ENCODE results near the gene MRTFA. TPM values are rescaled to one million over a fixed set of nuclear protein-coding genes. Genes with fewer than 3 reads are reported as not detected.

Gene MRTFA
- polyA plus RNA-seq, 1 of the 3 experiments (the other 2 are of a cell fraction) = 5.8 TPM

DNA sequence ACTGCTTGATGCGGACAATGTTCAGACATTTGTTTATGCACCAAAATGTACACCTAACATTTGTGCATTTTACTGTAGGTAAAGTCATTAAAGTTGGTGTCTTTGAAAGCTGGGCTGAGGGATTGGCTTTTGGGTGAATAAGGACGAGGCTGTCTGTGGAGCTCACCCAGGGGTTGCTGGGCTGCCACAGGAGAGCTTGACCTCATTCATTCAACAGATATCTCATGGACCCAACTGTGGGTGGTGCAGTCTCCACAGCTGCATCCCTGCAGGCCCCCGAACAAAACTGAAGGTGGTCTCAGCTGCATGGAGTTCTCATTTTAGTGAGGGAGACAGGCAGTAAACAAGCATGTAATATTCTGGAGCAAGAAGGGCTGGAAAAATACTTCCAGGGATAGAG lies 233.4 kb downstream of the MRTFA start:
- H4K20me1 ChIP-seq (ENCODE audit: insufficient read depth) = no peaks in the 10 kb centered on the region
- no peak overlapping the region for H2AFZ ChIP-seq (ENCODE audit: low read depth)
- WGBS (ENCODE audit: low lambda C conversion rate) = 100% methylated on average over 1 of the region's 3 CpGs
- no peaks in the 10 kb centered on the region for H3K9me2 ChIP-seq
- ChIA-PET POLR2A (no interaction called here), CTCF (interaction anchor here (1.2 kb wide), 1 partner anchor 243 kb away, joined by 4 read pairs; no protein-coding TSS in a partner anchor)
- H3K4me2 ChIP-seq = no peak overlapping the region
- no peak for DNase-seq
- H3K9ac ChIP-seq = no peak overlapping the region
- H3F3A ChIP-seq (replicated peaks; ENCODE audit: insufficient read depth) = no peaks in the 10 kb centered on the region
- H3K27ac ChIP-seq (ENCODE audit: low read depth in 2 of 2, low read length in 1 of 2) = no peak overlapping the region
- H3K4me3 ChIP-seq (ENCODE audit: low read depth in 2 of 2, low read length in 1 of 2) = no peak overlapping the region
- H3K79me2 ChIP-seq (ENCODE audit: insufficient read depth) = no peaks in the 10 kb centered on the region
- H3K9me3 ChIP-seq = no peaks in the 10 kb centered on the region
- TF ChIP-seq JUND (IDR thresholded peaks at IDR 0.05) = no peak
- no peak for TF ChIP-seq RCOR1 (IDR thresholded peaks at IDR 0.05; ENCODE audit: low read length)
- no peak for TF ChIP-seq FOXJ3 (CRISPR knock-in tag; IDR thresholded peaks at IDR 0.05)
- peaks cover 0 to 13% of the 10 kb centered on the region in 2 experiments for H3K36me3 ChIP-seq (replicated peaks in 1 of 2; ENCODE audit: control insufficient read depth in 1 of 2, insufficient read depth in 2 of 2, low read length in 1 of 2)
- no peaks in the 10 kb centered on the region for H3K27me3 ChIP-seq (ENCODE audit: insufficient read depth)
- H3K4me1 ChIP-seq (ENCODE audit: control insufficient read depth in 1 of 2, insufficient read depth in 2 of 2, low read depth in 1 of 2, low read length in 1 of 2) = peaks cover 0 to 6% of the 10 kb centered on the region in 2 experiments; a peak in 1 of 4 replicates

GRCh38 chr22:40401981-40402406 lies 234.5 kb downstream of the MRTFA start:
- CTCF ChIA-PET = no interaction called here
- WGBS (ENCODE audit: low lambda C conversion rate) = 94% methylated on average over 3 of the region's 8 CpGs

DNA sequence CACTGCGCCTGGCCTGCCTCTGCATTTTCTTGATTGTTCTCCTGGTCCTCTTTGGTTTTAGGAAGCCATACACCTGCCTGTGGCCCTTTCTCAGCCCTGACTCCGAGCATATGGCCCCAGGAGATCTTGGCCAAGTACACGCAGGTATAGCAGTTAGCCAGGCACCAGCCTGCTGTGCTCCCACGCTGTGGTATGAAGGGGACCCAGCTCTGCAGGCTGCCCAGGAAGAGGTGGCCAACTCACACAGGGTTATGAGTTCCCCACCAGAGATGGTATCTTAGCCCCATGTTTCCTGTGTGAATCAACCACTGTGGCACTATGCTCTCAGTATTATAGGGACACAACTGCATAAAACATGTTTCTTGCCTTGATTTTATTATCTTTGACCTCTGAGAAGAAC lies 235.0 kb downstream of the MRTFA start:
- POLR2A ChIA-PET = no interaction called here
- Histone ChIP-seq H3K27ac (ENCODE audit: low read depth in 2 of 2, low read length in 1 of 2) (no peak overlapping the region), H3K4me1 (ENCODE audit: control insufficient read depth in 1 of 2, insufficient read depth in 2 of 2, low read depth in 1 of 2, low read length in 1 of 2) (peaks cover 0 to 9% of the 10 kb centered on the region in 2 experiments; a peak in 2 of 4 replicates), H4K20me1 (ENCODE audit: insufficient read depth) (no peaks in the 10 kb centered on the region), H3K36me3 (replicated peaks in 1 of 2; ENCODE audit: control insufficient read depth in 1 of 2, insufficient read depth in 2 of 2, low read length in 1 of 2) (peaks cover 0 to 9% of the 10 kb centered on the region in 2 experiments), H3K9me2 (no peaks in the 10 kb centered on the region), H3F3A (replicated peaks; ENCODE audit: insufficient read depth) (no peaks in the 10 kb centered on the region), H3K4me3 (ENCODE audit: low read depth in 2 of 2, low read length in 1 of 2) (no peak overlapping the region), H3K27me3 (ENCODE audit: insufficient read depth) (no peaks in the 10 kb centered on the region), H3K79me2 (ENCODE audit: insufficient read depth) (no peaks in the 10 kb centered on the region), H3K9me3 (no peaks in the 10 kb centered on the region), H2AFZ (ENCODE audit: low read depth) (no peak overlapping the region), H3K4me2 (no peak overlapping the region), H3K9ac (no peak overlapping the region)
- WGBS (ENCODE audit: low lambda C conversion rate) = 100% methylated on average over 2 of the region's 4 CpGs
- CTCF ChIA-PET = no interaction called here
- TF ChIP-seq IRF3 (IDR thresholded peaks at IDR 0.05; ENCODE audit: low read depth, low read length) = no peak
- no peak for DNase-seq

More at GRCh38 chr22:40401981-40402406, 234.5 kb downstream of the MRTFA start:
- no peak overlapping the region for H3K4me3 ChIP-seq (ENCODE audit: low read depth in 2 of 2, low read length in 1 of 2)
- H3K27me3 ChIP-seq (ENCODE audit: insufficient read depth) = no peaks in the 10 kb centered on the region
- no peaks in the 10 kb centered on the region for H4K20me1 ChIP-seq (ENCODE audit: insufficient read depth)
- H3K4me2 ChIP-seq = no peak overlapping the region
- H2AFZ ChIP-seq (ENCODE audit: low read depth) = no peak overlapping the region
- H3K9me3 ChIP-seq = no peaks in the 10 kb centered on the region
- no peaks in the 10 kb centered on the region for H3F3A ChIP-seq (replicated peaks; ENCODE audit: insufficient read depth)
- H3K9ac ChIP-seq = no peak overlapping the region
- POLR2A ChIA-PET = no interaction called here
- peaks cover 0 to 6% of the 10 kb centered on the region in 2 experiments; a peak in 1 of 4 replicates for H3K4me1 ChIP-seq (ENCODE audit: control insufficient read depth in 1 of 2, insufficient read depth in 2 of 2, low read depth in 1 of 2, low read length in 1 of 2)
- H3K27ac ChIP-seq (ENCODE audit: low read depth in 2 of 2, low read length in 1 of 2) = no peak overlapping the region
- H3K79me2 ChIP-seq (ENCODE audit: insufficient read depth) = no peaks in the 10 kb centered on the region
- DNase-seq = no peak
- no peaks in the 10 kb centered on the region for H3K9me2 ChIP-seq
- TF ChIP-seq MAX (IDR thresholded peaks at IDR 0.05; ENCODE audit: low read depth) (no peak), TCF12 (IDR thresholded peaks at IDR 0.05) (no peak), RAD21 (IDR thresholded peaks at IDR 0.05; ENCODE audit: low read length) (no peak)
- TF ChIP-seq, protein P1, sequence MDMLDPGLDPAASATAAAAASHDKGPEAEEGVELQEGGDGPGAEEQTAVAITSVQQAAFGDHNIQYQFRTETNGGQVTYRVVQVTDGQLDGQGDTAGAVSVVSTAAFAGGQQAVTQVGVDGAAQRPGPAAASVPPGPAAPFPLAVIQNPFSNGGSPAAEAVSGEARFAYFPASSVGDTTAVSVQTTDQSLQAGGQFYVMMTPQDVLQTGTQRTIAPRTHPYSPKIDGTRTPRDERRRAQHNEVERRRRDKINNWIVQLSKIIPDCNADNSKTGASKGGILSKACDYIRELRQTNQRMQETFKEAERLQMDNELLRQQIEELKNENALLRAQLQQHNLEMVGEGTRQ (IDR thresholded peaks at IDR 0.05; ENCODE audit: borderline replicate concordance, low read depth, low read length) = no peak
- TF ChIP-seq, protein P2, sequence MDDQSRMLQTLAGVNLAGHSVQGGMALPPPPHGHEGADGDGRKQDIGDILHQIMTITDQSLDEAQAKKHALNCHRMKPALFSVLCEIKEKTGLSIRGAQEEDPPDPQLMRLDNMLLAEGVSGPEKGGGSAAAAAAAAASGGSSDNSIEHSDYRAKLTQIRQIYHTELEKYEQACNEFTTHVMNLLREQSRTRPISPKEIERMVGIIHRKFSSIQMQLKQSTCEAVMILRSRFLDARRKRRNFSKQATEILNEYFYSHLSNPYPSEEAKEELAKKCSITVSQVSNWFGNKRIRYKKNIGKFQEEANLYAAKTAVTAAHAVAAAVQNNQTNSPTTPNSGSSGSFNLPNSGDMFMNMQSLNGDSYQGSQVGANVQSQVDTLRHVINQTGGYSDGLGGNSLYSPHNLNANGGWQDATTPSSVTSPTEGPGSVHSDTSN (IDR thresholded peaks at IDR 0.05) = no peak
- peaks cover 0 to 12% of the 10 kb centered on the region in 2 experiments for H3K36me3 ChIP-seq (replicated peaks in 1 of 2; ENCODE audit: control insufficient read depth in 1 of 2, insufficient read depth in 2 of 2, low read length in 1 of 2)

Data from SK-N-SH (cell line).